Activated naive CD4-positive, alpha-beta T cell treated with Interleukin-2 at 50 U/mL for 16 hours (primary cell): ENCODE results near the gene BRDT.
"Not testable (repeated sequence)": the region's sequence is repeated elsewhere in the genome, so short reads cannot be mapped to it uniquely, and the experiment has no call there.

Experiments
- DNase-seq: peaks from one replicate; pipeline ENCODE4 v3.0.0-alpha.2; 2020

Gene BRDT

GRCh38 chr1:91993256-91993655, 44.1 kb downstream of the BRDT start:
- no peak for DNase-seq

GRCh38 chr1:91997607-91998195, 48.5 kb downstream of the BRDT start:
- DNase-seq: peak; percentile 19

- DNase-seq: no peak
Measured at GRCh38 chr1:92004129-92004528, 54.9 kb downstream of the BRDT start.

- no peak for DNase-seq
Measured at GRCh38 chr1:92013923-92014322, 64.7 kb downstream of the BRDT start.

GRCh38 chr1:92016720-92017316, 67.6 kb downstream of the BRDT start:
- DNase-seq: no peak

- DNase-seq: no peak
Measured at GRCh38 chr1:92017656-92018055, 68.5 kb downstream of the BRDT start.

- DNase-seq: not testable (repeated sequence)
Measured at GRCh38 chr1:92026042-92026441, 76.8 kb downstream of the BRDT start.

- no peak for DNase-seq
Measured at GRCh38 chr1:92026806-92027205, 77.6 kb downstream of the BRDT start.

GRCh38 chr1:92029241-92029922, 80.2 kb downstream of the BRDT start:
- no peak for DNase-seq

GRCh38 chr1:92030656-92031107, 81.5 kb downstream of the BRDT start:
- no peak for DNase-seq

GRCh38 chr1:92031281-92032110, 82.3 kb downstream of the BRDT start:
- DNase-seq: no peak

GRCh38 chr1:92037400-92037799, 88.2 kb downstream of the BRDT start:
- no peak for DNase-seq

GRCh38 chr1:92038695-92039346, 89.6 kb downstream of the BRDT start:
- no peak for DNase-seq

- no peak for DNase-seq
Measured at GRCh38 chr1:92040971-92041370, 91.8 kb downstream of the BRDT start.

GRCh38 chr1:92043621-92044020, 94.4 kb downstream of the BRDT start:
- no peak for DNase-seq

GRCh38 chr1:92045766-92046495, 96.7 kb downstream of the BRDT start:
- DNase-seq: no peak

GRCh38 chr1:92051948-92052347, 102.7 kb downstream of the BRDT start:
- DNase-seq: no peak
